Prostate gland (tissue), 2 donors: ENCODE results near the gene VAC14.

Experiments used
- CTCF ChIP-seq, 4 experiments: fragments of 200-600 bp in 2 of 4; fragments of 450-650 bp in 2 of 4; sonication (generic) in 2 of 4; IDR thresholded peaks; 1 replicate in 3 of 4; 2 replicates in 1 of 4; pipeline ENCODE4 v1.5.1; 2016 to 2019; ENCODE audit warnings: antibody characterized with exemption in 4 of 4, mild to moderate bottlenecking in 2 of 4, moderate library complexity in 2 of 4
- POLR2AphosphoS5 ChIP-seq: sonication (generic); formaldehyde crosslinking; IDR thresholded peaks from one replicate; pipeline ENCODE4 v1.6.1; 2017; ENCODE audit warnings: antibody characterized with exemption

DNA sequence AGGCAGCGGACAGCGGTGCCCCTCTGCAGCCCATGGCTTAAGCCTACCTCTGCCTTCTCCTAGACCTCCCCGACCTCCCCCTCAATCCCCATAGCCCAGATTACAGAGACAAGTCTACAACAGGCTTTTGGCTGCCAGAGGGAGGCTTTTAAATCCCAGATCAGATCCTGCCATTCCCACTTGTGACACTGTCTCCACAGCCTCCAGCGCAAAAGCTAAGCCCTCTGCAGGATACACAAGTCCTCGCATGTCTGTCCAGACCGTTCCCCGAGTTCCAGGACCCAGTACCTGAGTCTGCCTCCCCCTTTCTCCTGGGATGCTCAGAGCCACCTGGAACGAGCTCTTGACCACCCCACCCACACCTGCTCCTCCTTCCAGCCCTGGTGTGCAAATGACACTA is 31.2 kb downstream of the VAC14 start:
- TF ChIP-seq POLR2AphosphoS5 (no peak), CTCF (IDR thresholded peaks at IDR 0.05) (no peak)
